ENCODE results near the gene PRKCA.

Gene PRKCA

DNA sequence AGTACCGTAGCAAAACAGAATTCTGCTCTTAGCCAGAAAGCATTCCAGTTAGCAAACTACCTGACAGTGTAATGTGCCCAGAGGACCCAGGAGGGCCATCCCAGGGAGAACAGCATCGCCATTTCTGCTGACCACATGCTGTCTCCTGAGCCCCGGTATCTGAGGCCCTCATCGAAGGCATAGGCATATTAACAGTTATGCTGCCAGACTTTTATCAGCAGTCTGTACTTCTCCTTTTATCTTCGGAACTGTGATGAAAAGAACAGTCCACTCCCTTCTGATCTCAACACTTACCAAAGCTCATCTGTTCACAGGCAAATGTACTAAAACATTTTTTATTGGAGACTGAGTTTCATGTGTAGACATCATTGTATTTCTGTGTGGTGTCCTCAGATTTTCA, 236.4 kb downstream of the PRKCA start:
- no peak overlapping the region for H3K4me3 ChIP-seq (ENCODE audit: low read depth, low read length)
- no peak for DNase-seq (ENCODE audit: low read depth)
- TF ChIP-seq, protein P1, sequence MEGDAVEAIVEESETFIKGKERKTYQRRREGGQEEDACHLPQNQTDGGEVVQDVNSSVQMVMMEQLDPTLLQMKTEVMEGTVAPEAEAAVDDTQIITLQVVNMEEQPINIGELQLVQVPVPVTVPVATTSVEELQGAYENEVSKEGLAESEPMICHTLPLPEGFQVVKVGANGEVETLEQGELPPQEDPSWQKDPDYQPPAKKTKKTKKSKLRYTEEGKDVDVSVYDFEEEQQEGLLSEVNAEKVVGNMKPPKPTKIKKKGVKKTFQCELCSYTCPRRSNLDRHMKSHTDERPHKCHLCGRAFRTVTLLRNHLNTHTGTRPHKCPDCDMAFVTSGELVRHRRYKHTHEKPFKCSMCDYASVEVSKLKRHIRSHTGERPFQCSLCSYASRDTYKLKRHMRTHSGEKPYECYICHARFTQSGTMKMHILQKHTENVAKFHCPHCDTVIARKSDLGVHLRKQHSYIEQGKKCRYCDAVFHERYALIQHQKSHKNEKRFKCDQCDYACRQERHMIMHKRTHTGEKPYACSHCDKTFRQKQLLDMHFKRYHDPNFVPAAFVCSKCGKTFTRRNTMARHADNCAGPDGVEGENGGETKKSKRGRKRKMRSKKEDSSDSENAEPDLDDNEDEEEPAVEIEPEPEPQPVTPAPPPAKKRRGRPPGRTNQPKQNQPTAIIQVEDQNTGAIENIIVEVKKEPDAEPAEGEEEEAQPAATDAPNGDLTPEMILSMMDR (IDR thresholded peaks at IDR 0.05; ENCODE audit: low read depth, low read length, missing control alignments), result no peak

DNA sequence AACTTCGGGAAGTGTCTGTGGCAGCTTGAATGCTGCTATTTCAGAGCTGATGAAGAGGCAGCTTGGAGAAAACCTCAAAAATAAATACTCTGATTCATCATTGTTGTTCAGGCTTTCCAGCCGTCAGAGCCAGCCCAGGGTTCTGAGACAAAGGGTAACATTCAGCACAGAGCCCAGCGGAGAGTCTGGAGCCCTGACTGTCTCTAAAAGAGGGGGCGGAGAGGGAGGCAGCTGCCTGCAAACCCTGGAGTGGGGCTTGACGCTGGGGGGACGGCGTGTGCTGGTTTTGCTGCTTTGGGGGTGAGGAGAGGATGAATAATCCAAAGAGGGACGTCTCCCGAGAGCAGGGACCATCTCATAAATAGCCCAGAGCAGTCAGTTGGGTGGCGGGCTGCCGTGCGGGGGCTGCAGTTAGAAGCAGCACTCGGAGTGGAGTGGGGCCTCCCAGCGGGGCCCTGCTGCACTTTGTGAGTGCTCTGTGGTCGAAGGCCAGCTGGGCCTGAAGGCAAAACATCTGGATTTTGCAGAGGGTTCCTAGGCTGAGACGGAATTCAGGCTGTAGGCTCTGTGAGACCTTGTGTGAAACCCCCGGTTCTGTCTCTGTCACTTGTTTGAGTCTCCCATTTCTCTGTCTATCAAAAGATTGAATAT, 237.8 kb downstream of the PRKCA start:
- no peak for DNase-seq (ENCODE audit: low read depth)
- TF ChIP-seq, protein P1 (IDR thresholded peaks at IDR 0.05; ENCODE audit: low read depth, low read length, missing control alignments), result no peak
- no peak overlapping the region for H3K4me3 ChIP-seq (ENCODE audit: low read depth, low read length)

DNA sequence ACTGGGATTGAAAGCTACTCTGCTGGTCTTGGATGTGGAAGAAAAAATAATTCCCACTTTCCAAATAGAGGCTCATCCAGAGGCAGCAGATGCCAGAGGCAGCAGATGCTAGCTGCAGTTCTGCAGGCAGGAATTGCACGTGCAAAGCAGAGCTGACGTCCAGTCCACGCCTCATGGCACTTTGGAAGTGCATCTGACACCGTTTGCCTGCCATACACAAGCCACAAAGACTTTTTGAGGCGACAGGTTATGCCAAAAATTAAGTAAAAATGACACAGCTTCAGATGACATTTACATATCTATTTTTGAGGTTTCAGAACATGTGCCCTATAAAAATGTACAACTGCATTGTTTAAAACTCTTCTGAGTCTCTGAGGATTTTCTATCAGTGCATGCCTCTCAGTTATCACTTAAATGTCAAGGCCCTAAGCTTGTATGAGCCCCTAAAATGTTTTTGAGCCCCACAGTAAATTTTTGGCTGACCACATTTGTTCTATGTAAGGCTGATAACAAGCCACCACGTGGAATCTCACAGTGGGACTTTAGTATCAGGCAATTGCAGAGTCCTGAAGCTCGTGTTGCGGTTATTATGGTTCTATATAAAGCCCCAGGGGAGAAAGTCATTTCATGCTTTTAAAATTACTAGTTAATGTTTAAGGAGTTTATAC, 239.2 kb downstream of the PRKCA start:
- no peak overlapping the region for H3K4me3 ChIP-seq (ENCODE audit: low read depth, low read length)
- TF ChIP-seq, protein P1 (IDR thresholded peaks at IDR 0.05; ENCODE audit: low read depth, low read length, missing control alignments), result no peak
- DNase-seq (ENCODE audit: low read depth), result peak; percentile 30

DNA sequence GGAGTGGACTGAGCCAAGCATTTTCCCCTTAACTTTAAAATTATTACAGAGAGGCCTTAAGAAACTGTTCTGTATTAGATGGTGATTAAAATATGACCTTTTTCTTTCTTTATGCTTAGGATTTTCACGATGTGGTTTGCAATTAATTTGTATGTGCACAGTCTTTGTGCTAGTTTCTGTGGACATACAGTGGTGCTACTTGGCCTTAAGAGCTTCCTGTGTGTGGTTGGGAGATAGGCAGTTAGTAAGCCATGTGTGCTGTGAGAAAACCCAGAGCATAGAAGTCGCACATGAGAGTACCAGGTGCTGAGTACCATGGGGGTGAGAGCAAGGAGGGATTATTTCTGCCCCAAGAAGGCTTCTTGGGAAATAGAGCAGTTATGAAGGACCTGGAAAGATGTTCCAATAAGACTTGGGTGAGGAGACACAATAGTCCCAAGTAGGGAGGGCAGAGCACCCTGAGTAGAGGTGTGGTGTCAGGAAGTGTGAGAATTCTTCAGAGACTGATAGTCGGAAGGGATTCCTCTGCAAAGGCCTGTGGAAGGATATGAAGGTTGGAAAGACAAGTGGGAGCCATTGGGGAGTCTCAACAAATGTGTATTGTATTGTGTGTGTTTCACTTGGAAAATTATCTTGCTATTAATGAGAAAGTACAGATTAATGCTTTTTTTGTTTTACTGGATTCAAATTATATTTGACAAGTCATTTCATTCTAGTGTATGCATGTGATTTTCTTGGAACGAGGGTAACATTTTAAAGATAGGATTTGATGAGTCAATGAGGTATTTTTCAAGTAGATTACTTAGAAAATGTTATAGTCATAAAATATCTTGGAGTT, 239.9 kb downstream of the PRKCA start:
- peak; percentile 59 for DNase-seq (ENCODE audit: low read depth)
- no peak overlapping the region for H3K4me3 ChIP-seq (ENCODE audit: low read depth, low read length)
- TF ChIP-seq, protein P1 (IDR thresholded peaks at IDR 0.05; ENCODE audit: low read depth, low read length, missing control alignments), result no peak

DNA sequence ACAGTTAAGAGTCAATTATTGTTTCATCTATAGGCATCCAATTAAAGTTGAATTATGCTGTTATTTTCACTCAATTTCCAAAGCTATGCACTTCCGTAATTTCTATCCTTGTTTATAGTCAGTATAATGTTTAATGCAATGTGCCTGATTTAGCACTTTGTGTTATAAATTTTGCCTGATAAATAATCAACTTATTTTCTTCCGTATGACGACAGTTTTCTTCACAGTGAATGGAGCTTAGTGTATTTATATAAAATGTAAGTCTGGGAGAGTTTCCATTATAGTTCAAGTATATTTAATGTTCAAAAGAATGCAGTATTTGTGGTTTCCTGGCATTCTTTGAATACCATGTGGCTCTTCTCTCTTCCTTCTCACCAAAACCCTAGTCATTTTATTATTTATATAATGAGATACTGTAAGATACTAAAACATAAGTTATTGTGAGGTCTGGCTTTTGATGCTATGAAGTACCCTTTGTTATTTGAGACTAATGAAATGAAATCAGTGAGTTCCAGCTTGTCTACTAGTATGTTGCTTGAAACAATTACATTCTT, 240.6 kb downstream of the PRKCA start:
- TF ChIP-seq, protein P1 (IDR thresholded peaks at IDR 0.05; ENCODE audit: low read depth, low read length, missing control alignments), result no peak
- no peak for DNase-seq (ENCODE audit: low read depth)
- H3K4me3 ChIP-seq (ENCODE audit: low read depth, low read length), result no peak overlapping the region

DNA sequence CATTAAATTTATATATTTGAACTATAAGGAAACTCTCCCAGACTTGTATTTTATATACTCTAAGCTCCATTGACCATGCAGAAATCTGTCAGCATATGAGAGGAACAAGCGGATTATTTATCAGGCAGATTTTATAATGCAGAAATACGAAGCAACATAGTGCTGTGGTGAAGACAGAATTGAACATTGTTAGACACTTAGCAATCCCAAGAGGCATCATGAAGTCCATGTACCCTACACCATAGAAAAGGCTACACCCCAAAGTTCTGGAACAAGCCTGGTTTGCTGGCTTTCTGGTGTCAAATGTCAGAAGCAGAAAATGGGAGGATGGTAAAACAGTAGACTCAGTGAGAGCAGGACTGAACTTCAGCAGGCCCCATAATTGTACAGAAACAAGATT, 241.1 kb downstream of the PRKCA start:
- DNase-seq (ENCODE audit: low read depth), result no peak
- TF ChIP-seq, protein P1 (IDR thresholded peaks at IDR 0.05; ENCODE audit: low read depth, low read length, missing control alignments), result no peak
- no peak overlapping the region for H3K4me3 ChIP-seq (ENCODE audit: low read depth, low read length)

Measured in GM12864 (cell line).